HAP-1 (cell line): ENCODE measurements around the gene ARID3A.
A peak's percentile ranks its signal among the peaks of the same experiment; 100 is the strongest.

ENCODE experiments used
- DNase-seq, 2 experiments: peaks; one replicate each; pipeline ENCODE4 v3.0.0-alpha.2; 2016 to 2020; ENCODE audit warnings: low spot score in 2 of 2
- H3K27me3 ChIP-seq: fragments of 250-450 bp; sonication (Bioruptor Pico); 2 replicates; pipeline ENCODE4 v1.5.1; 2020; ENCODE audit warnings: low read depth, mild to moderate bottlenecking, moderate library complexity
- H3K36me3 ChIP-seq: fragments of 250-450 bp; sonication (Bioruptor Pico); replicated peaks from 2 replicates; pipeline ENCODE4 v1.5.1; 2020; ENCODE audit warnings: mild to moderate bottlenecking
- H3K4me1 ChIP-seq: fragments of 250-450 bp; sonication (Bioruptor Pico); 2 replicates; pipeline ENCODE4 v1.5.1; 2020; ENCODE audit warnings: mild to moderate bottlenecking
- H3K4me3 ChIP-seq: fragments of 250-450 bp; sonication (Bioruptor Pico); 2 replicates; pipeline ENCODE4 v1.5.1; 2020; ENCODE audit warnings: mild to moderate bottlenecking, moderate library complexity
- H3K9me3 ChIP-seq: fragments of 250-450 bp; sonication (Bioruptor Pico); 2 replicates; pipeline ENCODE4 v1.5.1; 2020; ENCODE audit warnings: mild to moderate bottlenecking, moderate library complexity
- in situ Hi-C: fragments of 300-500 bp; cut with MboI; formaldehyde crosslinking; loops from 3 replicates; pipeline ENCODE4 v1.14.3; 2020; ENCODE audit warnings: low sequenced_read_pairs, inconsistent platforms, mixed read lengths

Gene ARID3A

DNA sequence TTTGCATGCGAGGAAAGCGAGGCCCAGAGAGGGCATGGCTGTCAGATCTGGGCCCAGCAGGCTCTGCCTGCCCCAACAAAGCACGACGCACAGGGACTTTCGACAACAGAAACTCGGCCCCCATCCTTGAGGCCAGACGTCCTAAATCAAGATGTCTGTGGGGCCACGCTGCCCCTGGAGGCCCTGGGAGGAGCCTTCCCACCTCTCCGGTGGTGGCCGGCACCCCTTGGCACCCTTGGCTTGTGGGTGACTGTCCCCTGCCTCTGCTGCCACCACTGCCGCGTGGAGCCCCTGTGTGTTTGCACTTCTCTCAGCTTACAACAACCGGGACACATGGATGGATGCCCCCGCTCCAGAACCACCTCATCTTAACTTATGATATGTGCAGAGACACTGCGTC is 62.7 kb downstream of the ARID3A start:
- peaks cover 5% of the 10 kb centered on the region for H3K4me1 ChIP-seq
- no peak overlapping the region for H3K4me3 ChIP-seq
- H3K27me3 ChIP-seq, result no peaks in the 10 kb centered on the region
- DNase-seq, result no peak
- H3K36me3 ChIP-seq, result peaks cover 67% of the 10 kb centered on the region
- in situ Hi-C loops, result loop anchor here (5.0 to 10.0 kb wide), 2 partner anchors 66 to 214 kb away; no protein-coding TSS in a partner anchor
- H3K9me3 ChIP-seq, result no peaks in the 10 kb centered on the region

DNA sequence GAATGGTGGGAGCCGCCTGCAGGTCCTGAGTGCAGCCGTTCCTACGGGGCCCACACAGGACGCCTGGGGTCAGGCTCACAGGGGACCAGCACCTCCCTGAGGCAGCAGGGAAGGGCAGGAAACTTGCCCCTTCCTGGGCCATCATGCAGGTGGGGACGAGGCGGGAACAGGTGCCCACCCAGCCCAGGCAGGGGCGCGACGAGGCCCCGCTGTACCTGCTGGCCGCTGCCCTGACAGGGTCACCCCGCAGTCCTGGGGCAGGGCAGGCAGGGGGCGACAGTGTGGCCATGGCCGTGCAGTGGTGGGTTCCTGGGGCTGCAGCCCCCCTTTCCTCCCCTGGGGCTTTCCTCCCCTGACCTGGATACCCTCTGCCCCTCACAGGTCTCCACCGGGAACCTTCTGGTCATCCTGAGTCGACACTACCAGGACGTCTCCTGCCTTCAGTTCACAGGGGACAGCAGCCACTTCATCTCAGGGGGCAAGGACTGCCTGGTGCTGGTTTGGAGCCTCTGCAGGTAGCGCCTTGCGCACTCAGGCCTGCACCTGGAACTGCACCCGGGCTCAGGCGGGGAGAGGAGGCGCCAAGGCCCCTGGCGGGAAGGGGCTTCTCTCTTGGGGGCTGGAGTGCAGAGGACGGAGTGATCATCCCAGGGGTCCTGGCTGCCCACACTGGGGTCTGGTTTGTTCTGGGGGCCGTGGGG is 63.7 kb downstream of the ARID3A start:
- Histone ChIP-seq H3K36me3 (peaks cover 74% of the 10 kb centered on the region), H3K4me1 (no peaks in the 10 kb centered on the region), H3K9me3 (no peaks in the 10 kb centered on the region), H3K4me3 (no peak overlapping the region), H3K27me3 (no peaks in the 10 kb centered on the region)
- in situ Hi-C loops, result loop anchor here (5.0 to 10.0 kb wide), 2 partner anchors 67 to 215 kb away; no protein-coding TSS in a partner anchor
- no peak for DNase-seq

DNA sequence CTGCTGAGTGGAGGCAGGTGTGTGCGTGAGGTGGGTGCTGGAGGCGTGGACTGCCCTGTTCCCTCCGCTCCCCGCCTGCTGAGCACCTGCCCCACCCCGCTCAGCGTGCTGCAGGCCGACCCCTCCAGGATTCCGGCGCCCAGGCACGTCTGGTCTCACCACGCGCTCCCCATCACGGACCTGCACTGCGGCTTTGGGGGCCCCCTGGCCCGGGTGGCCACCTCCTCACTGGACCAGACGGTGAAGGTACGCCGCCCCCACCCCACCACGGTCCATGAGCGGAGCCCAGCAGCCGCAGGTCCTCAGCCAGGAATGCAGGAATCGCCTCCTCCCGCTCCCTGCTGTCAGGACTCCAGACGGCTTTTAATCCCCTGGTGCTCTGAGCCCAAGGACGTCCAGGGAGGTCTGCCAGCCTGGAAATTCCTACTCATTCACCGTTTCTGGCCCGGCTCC is 64.3 kb downstream of the ARID3A start:
- H3K36me3 ChIP-seq, result peaks cover 75% of the 10 kb centered on the region
- in situ Hi-C loops, result no loop called here
- DNase-seq, result no peak

DNA sequence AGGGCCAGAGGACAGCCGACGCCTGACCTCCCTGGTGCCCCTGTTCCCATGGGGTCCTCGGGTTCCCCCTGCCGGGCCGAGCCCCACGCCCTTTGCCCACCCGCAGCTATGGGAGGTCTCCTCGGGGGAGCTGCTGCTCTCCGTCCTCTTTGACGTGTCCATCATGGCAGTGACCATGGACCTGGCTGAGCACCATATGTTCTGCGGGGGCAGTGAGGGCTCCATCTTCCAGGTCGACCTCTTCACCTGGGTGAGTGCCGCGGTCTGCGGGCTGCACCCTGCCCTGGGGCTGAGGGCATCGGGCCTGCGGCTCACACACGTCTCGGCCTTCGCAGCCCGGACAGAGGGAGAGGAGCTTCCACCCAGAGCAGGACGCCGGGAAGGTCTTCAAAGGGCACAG is 64.9 kb downstream of the ARID3A start:
- Histone ChIP-seq H3K9me3 (no peaks in the 10 kb centered on the region), H3K4me3 (no peak overlapping the region), H3K36me3 (peaks cover 70% of the 10 kb centered on the region), H3K27me3 (no peaks in the 10 kb centered on the region), H3K4me1 (no peaks in the 10 kb centered on the region)
- DNase-seq, result no peak
- in situ Hi-C loops, result no loop called here

More for the DNA sequence above, 64.3 kb downstream of the ARID3A start:
- Histone ChIP-seq H3K4me3 (no peak overlapping the region), H3K4me1 (no peaks in the 10 kb centered on the region), H3K27me3 (no peaks in the 10 kb centered on the region), H3K9me3 (no peaks in the 10 kb centered on the region)

DNA sequence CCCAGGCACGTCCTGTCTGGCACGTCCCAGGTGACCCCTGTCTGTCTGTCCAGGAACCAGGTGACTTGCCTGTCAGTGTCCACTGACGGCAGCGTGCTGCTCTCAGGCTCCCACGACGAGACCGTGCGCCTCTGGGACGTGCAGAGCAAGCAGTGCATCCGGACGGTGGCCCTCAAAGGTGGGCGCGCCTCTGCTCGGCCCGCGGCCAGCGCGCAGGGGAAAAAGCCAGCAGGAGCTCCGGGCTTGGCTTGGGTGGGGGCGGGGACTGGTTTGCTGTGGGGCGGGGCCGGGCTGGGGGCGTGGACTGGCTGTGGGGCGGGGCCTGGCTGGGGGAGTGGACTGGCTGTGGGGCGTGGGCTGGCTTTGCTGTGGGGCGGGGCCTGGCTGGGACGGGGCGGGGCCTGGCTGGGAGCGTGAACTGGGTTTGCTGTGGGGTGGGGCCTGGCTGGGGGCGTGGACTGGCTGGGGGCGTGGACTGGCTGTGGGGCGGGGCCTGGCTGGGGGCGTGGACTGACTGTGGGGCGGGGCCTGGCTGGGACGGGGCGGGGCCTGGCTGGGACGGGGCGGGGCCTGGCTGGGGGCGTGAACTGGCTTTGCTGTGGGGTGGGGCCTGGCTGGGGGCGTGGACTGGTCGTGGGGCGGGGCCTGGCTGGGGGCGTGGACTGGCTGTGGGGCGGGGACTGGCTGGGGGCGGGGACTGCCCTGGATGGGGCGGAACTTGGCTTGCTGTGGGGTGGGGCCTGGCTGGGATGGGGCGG is 65.5 kb downstream of the ARID3A start:
- H3K4me3 ChIP-seq, result no peak overlapping the region
- H3K9me3 ChIP-seq, result no peaks in the 10 kb centered on the region
- peaks cover 6% of the 10 kb centered on the region for H3K27me3 ChIP-seq
- in situ Hi-C loops, result no loop called here
- peaks cover 64% of the 10 kb centered on the region for H3K36me3 ChIP-seq
- DNase-seq, result peak in 1 of 2 experiments; percentile 84
- peaks cover 2% of the 10 kb centered on the region; the same call in 1 of the 2 replicates for H3K4me1 ChIP-seq

DNA sequence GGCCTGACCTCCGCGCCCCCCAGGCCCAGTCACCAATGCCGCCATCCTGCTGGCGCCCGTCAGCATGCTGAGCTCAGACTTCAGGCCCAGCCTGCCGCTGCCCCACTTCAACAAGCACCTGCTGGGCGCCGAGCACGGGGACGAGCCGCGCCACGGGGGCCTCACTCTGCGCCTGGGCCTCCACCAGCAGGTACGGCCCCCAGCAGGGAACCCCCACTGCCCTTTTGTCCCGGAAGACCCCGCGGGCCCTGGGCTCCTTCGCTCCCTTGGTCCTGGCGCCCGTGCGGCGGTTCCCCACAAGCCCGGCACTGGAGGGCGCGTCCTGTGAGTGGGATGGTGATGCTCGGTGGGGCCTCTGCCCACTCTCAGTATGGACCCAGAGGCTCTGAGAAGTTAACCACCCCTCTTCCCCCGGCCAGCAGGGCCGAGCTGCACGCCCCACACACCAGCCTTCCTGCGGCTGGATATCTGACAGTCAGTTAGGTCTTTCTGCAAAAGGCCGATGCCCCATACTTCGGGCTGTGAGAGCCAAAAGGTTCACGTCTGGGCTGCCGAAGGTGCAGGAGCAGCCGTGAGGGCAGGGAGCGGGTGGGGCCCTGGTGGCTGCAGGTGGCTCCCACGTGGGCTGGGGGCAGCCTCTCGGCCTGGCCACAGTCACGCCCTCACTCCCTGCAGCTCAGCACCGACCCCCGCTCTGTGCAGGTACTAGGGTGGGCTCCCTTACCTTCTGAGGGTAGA is 66.3 kb downstream of the ARID3A start:
- no peak for DNase-seq
- Histone ChIP-seq H3K27me3 (peaks cover 13% of the 10 kb centered on the region), H3K4me1 (peaks cover 2% of the 10 kb centered on the region; the same call in 1 of the 2 replicates), H3K4me3 (no peak overlapping the region), H3K36me3 (peaks cover 56% of the 10 kb centered on the region), H3K9me3 (no peaks in the 10 kb centered on the region)
- in situ Hi-C loops, result no loop called here

DNA sequence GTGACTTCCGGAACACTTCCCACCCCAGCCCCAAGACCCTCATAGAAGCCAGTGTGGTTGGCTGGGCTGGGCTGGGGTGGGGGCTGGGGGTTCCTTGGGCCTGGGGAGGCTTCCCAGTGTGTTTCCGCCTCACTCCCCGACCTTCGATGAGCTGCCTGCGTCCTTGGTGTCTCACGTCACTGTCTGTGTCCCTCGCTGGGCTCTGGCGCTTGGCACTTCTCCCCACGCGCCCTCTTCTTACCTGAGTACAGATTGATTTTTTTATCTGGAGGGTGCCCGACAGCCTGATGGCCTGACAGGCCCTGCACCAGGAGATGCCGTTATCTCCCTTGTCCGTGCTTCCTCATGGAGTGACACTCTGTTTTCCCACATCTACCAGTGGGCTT is 66.8 kb downstream of the ARID3A start:
- H3K9me3 ChIP-seq, result no peaks in the 10 kb centered on the region
- H3K27me3 ChIP-seq, result peaks cover 19% of the 10 kb centered on the region
- no peak overlapping the region for H3K4me3 ChIP-seq
- no peak for DNase-seq
- in situ Hi-C loops, result no loop called here
- peaks cover 52% of the 10 kb centered on the region for H3K36me3 ChIP-seq
- peaks cover 2% of the 10 kb centered on the region; the same call in 1 of the 2 replicates for H3K4me1 ChIP-seq

DNA sequence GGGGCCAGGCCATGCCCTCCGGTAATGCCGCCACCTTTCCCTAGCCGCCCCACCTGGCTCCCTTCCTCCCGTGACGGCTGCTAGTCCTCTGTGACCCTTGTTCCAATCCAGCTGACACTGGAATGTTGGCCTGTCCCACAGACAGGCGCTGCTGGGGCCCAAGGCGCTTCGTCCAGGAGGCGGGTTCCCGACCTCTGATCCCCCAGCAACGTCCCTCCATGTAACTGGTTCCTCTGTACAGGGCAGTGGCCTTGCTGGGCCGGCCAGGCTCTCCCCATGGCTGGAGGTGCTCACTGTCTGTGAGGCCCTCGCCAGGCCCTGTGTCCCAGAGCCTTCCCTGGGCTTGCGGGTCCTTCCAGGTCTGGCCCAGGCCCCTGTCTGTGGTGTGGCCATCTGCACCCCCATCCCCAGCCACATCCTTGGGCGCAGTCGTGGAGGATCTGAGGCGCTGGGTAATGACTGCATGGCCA is 67.6 kb downstream of the ARID3A start:
- peaks cover 46% of the 10 kb centered on the region for H3K36me3 ChIP-seq
- H3K4me3 ChIP-seq, result no peak overlapping the region
- peaks cover 2% of the 10 kb centered on the region; the same call in 1 of the 2 replicates for H3K4me1 ChIP-seq
- H3K27me3 ChIP-seq, result peaks cover 26% of the 10 kb centered on the region
- DNase-seq, result no peak
- in situ Hi-C loops, result no loop called here
- H3K9me3 ChIP-seq, result no peaks in the 10 kb centered on the region

DNA sequence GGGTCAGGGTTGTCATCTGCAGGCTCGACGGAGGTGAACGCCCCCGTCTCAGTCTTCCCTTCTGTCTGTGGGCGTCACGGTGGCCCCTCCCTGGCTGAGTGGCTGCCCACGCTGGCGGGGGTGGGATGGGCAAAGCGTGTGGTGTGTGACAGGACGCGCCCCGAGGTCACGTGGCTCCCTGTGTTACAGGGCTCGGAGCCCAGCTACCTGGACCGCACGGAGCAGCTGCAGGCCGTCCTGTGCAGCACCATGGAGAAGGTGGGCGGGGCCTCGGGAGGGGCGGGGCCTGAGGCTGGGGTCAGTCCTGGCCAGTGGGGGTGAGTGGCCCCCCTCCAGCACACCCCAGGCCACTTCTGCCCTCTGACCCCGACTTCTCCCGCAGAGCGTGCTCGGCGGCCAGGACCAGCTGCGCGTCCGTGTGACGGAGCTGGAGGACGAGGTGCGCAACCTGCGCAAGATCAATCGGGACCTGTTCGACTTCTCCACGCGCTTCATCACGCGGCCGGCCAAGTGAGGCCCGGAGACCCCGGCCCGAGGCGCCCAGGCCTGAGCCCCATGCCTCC is 68.1 kb downstream of the ARID3A start:
- peak in 1 of 2 experiments; percentile 44 for DNase-seq
- Histone ChIP-seq H3K4me3 (no peak overlapping the region), H3K4me1 (peaks cover 2% of the 10 kb centered on the region; the same call in 1 of the 2 replicates), H3K27me3 (peaks cover 31% of the 10 kb centered on the region), H3K36me3 (peaks cover 43% of the 10 kb centered on the region), H3K9me3 (no peaks in the 10 kb centered on the region)
- in situ Hi-C loops, result no loop called here

DNA sequence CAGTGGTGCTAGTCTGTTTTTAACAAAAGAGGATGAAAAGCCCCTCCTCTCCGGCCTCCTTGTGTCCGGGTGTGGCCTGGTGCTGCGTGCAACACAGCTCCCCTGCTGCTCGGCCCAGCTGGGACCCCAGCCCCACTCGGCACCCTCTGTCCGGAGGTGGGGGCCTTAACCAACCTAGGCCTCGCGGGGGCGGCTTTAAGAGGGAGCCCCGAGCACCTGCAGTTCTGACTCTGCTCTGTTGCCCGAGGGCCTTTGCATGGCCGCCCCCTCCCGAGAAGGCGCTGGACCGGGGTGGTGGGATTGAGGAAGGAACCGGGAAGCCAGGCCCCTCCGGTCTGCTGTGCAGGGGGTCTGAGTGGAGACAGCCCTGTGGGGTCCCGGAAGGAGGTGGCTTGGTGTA is 68.7 kb downstream of the ARID3A start:
- peaks cover 37% of the 10 kb centered on the region for H3K27me3 ChIP-seq
- DNase-seq, result no peak
- no peaks in the 10 kb centered on the region for H3K9me3 ChIP-seq
- H3K4me3 ChIP-seq, result no peak overlapping the region
- in situ Hi-C loops, result no loop called here
- peaks cover 2% of the 10 kb centered on the region; the same call in 1 of the 2 replicates for H3K4me1 ChIP-seq
- H3K36me3 ChIP-seq, result peaks cover 43% of the 10 kb centered on the region

DNA sequence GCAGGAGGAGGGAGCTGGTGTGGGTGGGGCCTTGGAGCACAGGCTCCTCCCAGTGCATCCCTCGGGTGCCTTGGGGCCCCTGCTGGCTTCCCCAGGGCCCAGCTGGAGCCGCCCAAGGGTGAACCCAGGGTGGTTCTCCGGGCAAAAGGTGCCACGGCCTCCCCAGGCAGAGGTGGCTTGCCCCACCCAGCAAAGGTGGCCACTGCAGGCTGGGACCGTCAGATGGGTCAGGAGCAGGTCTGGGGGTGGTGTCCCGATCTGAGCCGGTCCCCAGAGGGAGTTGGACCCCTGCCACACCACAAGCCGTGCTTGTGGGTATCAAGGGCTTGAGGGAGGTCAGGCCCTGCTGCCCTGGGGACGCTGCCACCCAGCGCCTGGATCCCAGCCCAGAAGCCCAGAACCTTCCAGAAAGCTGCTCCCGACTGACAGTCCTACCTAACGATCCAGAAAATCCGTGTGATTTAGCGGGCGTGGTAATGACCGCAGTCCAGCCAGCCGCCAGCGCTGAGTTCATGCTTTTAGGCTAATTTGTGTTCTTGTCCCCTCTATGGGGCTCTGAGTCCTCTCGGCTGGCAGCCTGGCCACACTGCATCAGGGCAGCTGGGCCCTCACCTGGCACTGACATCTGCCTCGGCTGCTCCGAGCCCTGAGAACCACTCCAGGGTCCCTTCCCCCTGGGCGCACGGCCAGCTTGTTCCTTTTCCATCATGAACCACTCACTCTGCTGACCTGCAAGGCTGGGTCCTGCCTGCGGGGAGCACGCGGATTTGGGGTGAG is 69.4 kb downstream of the ARID3A start:
- peaks cover 2% of the 10 kb centered on the region; the same call in 1 of the 2 replicates for H3K4me1 ChIP-seq
- H3K9me3 ChIP-seq, result no peaks in the 10 kb centered on the region
- H3K27me3 ChIP-seq, result peaks cover 44% of the 10 kb centered on the region
- H3K36me3 ChIP-seq, result peaks cover 35% of the 10 kb centered on the region
- DNase-seq, result no peak
- in situ Hi-C loops, result no loop called here
- H3K4me3 ChIP-seq, result no peak overlapping the region

DNA sequence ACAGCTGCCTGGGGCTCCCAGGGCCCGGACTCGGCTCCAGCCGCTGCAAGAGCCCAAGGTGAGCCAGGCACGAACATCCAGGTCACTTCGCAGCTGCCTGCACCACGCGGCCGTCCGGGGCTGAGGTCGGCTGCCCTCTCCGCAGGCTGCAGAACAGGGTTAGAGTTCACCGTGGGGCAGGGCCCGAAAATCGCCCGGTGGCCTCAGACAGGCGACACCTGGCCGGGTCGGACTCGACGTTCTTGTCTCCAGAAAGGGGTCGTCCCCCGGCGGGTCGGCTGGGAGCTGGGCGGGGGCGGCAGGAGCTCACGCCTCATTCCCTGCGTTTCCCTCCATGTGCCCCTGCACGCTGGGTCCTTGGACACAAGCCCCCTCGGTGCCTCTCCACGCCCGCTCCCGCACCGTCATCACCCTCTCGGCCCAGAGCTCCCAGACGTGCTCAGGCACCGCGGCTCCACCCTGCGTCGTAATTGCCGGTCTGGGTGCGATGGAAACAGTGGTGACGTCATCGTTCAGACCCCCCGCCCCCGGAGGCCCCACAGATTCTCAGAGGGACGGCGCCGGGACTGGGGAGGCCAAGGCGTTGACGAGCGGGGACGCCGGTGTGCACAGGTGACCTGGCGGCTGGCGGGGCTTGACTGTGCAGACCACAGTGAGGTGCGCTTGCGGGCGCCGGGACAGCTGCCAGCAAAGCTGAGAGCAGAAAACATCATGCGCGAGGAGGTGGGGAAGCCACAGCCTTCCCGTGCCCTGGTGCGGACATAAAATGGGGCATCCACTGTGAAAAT is 70.4 kb downstream of the ARID3A start:
- in situ Hi-C loops, result no loop called here
- Histone ChIP-seq H3K27me3 (peaks cover 51% of the 10 kb centered on the region), H3K9me3 (no peaks in the 10 kb centered on the region), H3K4me3 (peak overlapping the region; percentile 8), H3K36me3 (peaks cover 26% of the 10 kb centered on the region), H3K4me1 (peaks cover 2% of the 10 kb centered on the region; the same call in 1 of the 2 replicates)
- peak; percentile 17 to 67 for DNase-seq
